K562 (cell line): ENCODE results near the gene GNG14. TPM values are rescaled to one million over a fixed set of nuclear protein-coding genes. Genes with fewer than 3 reads are reported as not detected.
A peak's percentile ranks its signal among the peaks of the same experiment; 100 is the strongest.

Experiments used
- CBFA2T3 ChIP-seq: fragments of 450-650 bp; IDR thresholded peaks from 2 replicates; pipeline ENCODE4 v1.6.1; 2017
- CEBPG ChIP-seq, 3 experiments: fragments of 200-800 bp in 1 of 3; sonication (Bioruptor generic) in 1 of 3; sonication (generic) in 1 of 3; formaldehyde crosslinking in 1 of 3; IDR thresholded peaks in 2 of 3; conservative IDR thresholded peaks in 1 of 3; 2 replicates each; pipeline versions ENCODE4 v1.6.1 to v1.8.0; 2016 to 2022; ENCODE audit warnings: missing compliant biosample characterization in 2 of 3, missing genetic modification characterization in 2 of 3, mild to moderate bottlenecking in 1 of 3, missing genetic modification reagents in 1 of 3
- GATAD2B ChIP-seq: fragments of 450-650 bp; IDR thresholded peaks from 2 replicates; pipeline ENCODE4 v1.6.1; 2017; ENCODE audit warnings: mild to moderate bottlenecking, borderline replicate concordance
- PCBP1 ChIP-seq: fragments of 200-400 bp; formaldehyde crosslinking; IDR thresholded peaks from 2 replicates; pipeline ENCODE4 v1.6.1; 2018; ENCODE audit warnings: mild to moderate bottlenecking, low read depth, low read length; ENCODE audit not compliant: poor library complexity, severe bottlenecking
- POLR2H ChIP-seq: IDR thresholded peaks from 2 replicates; pipeline ENCODE4 v1.6.1; 2016; ENCODE audit warnings: missing genetic modification characterization, low read depth, mild to moderate bottlenecking, control low read depth, missing compliant biosample characterization, moderate library complexity
- POU5F1 ChIP-seq: fragments of 150-350 bp; IDR thresholded peaks from 2 replicates; pipeline ENCODE4 v1.6.1; 2014; ENCODE audit warnings: borderline replicate concordance, low read length, low read depth, mild to moderate bottlenecking; ENCODE audit not compliant: partially characterized antibody
- PRPF4 ChIP-seq: fragments of 200-400 bp; formaldehyde crosslinking; IDR thresholded peaks from one replicate; pipeline ENCODE4 v1.6.1; 2017; ENCODE audit warnings: low read length, low read depth, mild to moderate bottlenecking; ENCODE audit not compliant: insufficient read depth, poor library complexity, severe bottlenecking
- SMAD3 ChIP-seq: fragments of 450-650 bp; formaldehyde crosslinking; conservative IDR thresholded peaks from 2 replicates; pipeline ENCODE4 v1.4.0; 2020; ENCODE audit warnings: mild to moderate bottlenecking
- SMARCB1 ChIP-seq: IDR thresholded peaks from 2 replicates; pipeline ENCODE4 v1.6.1; 2011; ENCODE audit warnings: improper control_type of control experiment, low read depth; ENCODE audit not compliant: insufficient read length
- SMARCE1 ChIP-seq: fragments of 450-650 bp; IDR thresholded peaks from 2 replicates; pipeline ENCODE4 v1.7.1; 2016; ENCODE audit warnings: mild to moderate bottlenecking
- ZBTB9 ChIP-seq: fragments of 450-650 bp; formaldehyde crosslinking; IDR thresholded peaks from 2 replicates; pipeline ENCODE4 v1.4.0; 2020; ENCODE audit warnings: mild to moderate bottlenecking, moderate library complexity
- ZC3H8 ChIP-seq: fragments of 450-650 bp; IDR thresholded peaks from 2 replicates; pipeline ENCODE4 v1.6.1; 2017
- ZFPM2 ChIP-seq: fragments of 250-450 bp; sonication (Bioruptor Pico); IDR thresholded peaks from 2 replicates; pipeline ENCODE4 v1.5.1; 2022; ENCODE audit warnings: mild to moderate bottlenecking
- polyA plus RNA-seq, 8 experiments: library from polyadenylated mRNA; depleted of rRNA in 4 of 8; stranded (reverse) in 5 of 8; unstranded in 3 of 8; fragments of >200 nt; fragmentation: Nextera tagmentation in 2 of 8; fragmentation: Illumina TruSeq in 1 of 8; extraction: Ambion mirVana in 2 of 8; extraction: Trizol in 1 of 8; gene quantifications; 2 replicates each; pipeline versions ENCODE4 v1.2.1 to v1.2.3, GENCODE V29; 2011 to 2014; ENCODE audit warnings: inconsistent platforms in 1 of 8, missing spikeins in 1 of 8
- total RNA-seq, 7 experiments: library from RNA; depleted of rRNA in 6 of 7; stranded (reverse); fragments of >200 nt in 6 of 7; fragmentation: Illumina TruSeq in 2 of 7; extraction: Trizol in 2 of 7; gene quantifications; 2 replicates each; pipeline versions ENCODE4 v1.2.1 to v1.2.3, GENCODE V29; 2011 to 2021; ENCODE audit warnings: low replicate concordance in 1 of 7
- TF ChIP-seq, protein P1 (sequence below): sonication (generic); formaldehyde crosslinking; IDR thresholded peaks from 2 replicates; pipeline ENCODE4 v1.8.1; 2023; ENCODE audit warnings: mild to moderate bottlenecking, missing genetic modification reagents
- TF ChIP-seq, protein P2 (sequence below): sonication (generic); formaldehyde crosslinking; IDR thresholded peaks from 2 replicates; pipeline ENCODE4 v1.8.0; 2022; ENCODE audit warnings: mild to moderate bottlenecking, missing genetic modification reagents
- TF ChIP-seq, protein P3 (sequence below): fragments of 150-350 bp; IDR thresholded peaks from 2 replicates; pipeline ENCODE4 v1.6.1; 2014; ENCODE audit warnings: low read depth, mild to moderate bottlenecking, low read length, borderline replicate concordance
- TF ChIP-seq, protein P4 (sequence below), 2 experiments: fragments of 450-650 bp; conservative IDR thresholded peaks; 2 replicates each; pipeline ENCODE4 v1.6.1; 2017; ENCODE audit warnings: mild to moderate bottlenecking in 2 of 2, moderate library complexity in 2 of 2

GNG14 gene
- total and polyA plus RNA-seq, 9 of the 15 experiments (the other 6 are each of a cell fraction or from before 2014, with no cell fraction given): not detected

- TF ChIP-seq ZBTB9 (CRISPR knock-in tag) (0 out of 2 replicates have a peak, but pooled peaks have one; percentile 35), ZFPM2 (no peak), PCBP1 (no peak), CBFA2T3 (no peak), SMARCB1 (no peak), SMARCE1 (0 out of 2 replicates have a peak, but pooled peaks have one; percentile 24), PRPF4 (no peak), SMAD3 (CRISPR knock-in tag) (no peak), POLR2H (tag) (peak; percentile 58; the same call in 1 of the 2 replicates), ZC3H8 (no peak), GATAD2B (no peak), POU5F1 (peak; percentile 33), CEBPG (CRISPR knock-in tag; IDR thresholded peaks at IDR 0.05) (no peak), CEBPG (tag; conservative IDR thresholded peaks at IDR 0.05 in 1 of 2, IDR thresholded peaks at IDR 0.05 in 1 of 2) (no peak)
- TF ChIP-seq, protein P1, sequence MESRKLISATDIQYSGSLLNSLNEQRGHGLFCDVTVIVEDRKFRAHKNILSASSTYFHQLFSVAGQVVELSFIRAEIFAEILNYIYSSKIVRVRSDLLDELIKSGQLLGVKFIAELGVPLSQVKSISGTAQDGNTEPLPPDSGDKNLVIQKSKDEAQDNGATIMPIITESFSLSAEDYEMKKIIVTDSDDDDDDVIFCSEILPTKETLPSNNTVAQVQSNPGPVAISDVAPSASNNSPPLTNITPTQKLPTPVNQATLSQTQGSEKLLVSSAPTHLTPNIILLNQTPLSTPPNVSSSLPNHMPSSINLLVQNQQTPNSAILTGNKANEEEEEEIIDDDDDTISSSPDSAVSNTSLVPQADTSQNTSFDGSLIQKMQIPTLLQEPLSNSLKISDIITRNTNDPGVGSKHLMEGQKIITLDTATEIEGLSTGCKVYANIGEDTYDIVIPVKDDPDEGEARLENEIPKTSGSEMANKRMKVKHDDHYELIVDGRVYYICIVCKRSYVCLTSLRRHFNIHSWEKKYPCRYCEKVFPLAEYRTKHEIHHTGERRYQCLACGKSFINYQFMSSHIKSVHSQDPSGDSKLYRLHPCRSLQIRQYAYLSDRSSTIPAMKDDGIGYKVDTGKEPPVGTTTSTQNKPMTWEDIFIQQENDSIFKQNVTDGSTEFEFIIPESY: no peak
- TF ChIP-seq, protein P2, sequence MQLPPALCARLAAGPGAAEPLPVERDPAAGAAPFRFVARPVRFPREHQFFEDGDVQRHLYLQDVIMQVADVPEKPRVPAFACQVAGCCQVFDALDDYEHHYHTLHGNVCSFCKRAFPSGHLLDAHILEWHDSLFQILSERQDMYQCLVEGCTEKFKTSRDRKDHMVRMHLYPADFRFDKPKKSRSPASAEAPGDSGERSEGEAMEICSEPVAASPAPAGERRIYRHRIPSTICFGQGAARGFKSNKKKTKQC (CRISPR knock-in tag): peak; percentile 49; the same call in 1 of the 2 replicates
- TF ChIP-seq, protein P3, sequence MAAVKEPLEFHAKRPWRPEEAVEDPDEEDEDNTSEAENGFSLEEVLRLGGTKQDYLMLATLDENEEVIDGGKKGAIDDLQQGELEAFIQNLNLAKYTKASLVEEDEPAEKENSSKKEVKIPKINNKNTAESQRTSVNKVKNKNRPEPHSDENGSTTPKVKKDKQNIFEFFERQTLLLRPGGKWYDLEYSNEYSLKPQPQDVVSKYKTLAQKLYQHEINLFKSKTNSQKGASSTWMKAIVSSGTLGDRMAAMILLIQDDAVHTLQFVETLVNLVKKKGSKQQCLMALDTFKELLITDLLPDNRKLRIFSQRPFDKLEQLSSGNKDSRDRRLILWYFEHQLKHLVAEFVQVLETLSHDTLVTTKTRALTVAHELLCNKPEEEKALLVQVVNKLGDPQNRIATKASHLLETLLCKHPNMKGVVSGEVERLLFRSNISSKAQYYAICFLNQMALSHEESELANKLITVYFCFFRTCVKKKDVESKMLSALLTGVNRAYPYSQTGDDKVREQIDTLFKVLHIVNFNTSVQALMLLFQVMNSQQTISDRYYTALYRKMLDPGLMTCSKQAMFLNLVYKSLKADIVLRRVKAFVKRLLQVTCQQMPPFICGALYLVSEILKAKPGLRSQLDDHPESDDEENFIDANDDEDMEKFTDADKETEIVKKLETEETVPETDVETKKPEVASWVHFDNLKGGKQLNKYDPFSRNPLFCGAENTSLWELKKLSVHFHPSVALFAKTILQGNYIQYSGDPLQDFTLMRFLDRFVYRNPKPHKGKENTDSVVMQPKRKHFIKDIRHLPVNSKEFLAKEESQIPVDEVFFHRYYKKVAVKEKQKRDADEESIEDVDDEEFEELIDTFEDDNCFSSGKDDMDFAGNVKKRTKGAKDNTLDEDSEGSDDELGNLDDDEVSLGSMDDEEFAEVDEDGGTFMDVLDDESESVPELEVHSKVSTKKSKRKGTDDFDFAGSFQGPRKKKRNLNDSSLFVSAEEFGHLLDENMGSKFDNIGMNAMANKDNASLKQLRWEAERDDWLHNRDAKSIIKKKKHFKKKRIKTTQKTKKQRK: peak; percentile 87; the same call in 1 of the 2 replicates
- TF ChIP-seq, protein P4, sequence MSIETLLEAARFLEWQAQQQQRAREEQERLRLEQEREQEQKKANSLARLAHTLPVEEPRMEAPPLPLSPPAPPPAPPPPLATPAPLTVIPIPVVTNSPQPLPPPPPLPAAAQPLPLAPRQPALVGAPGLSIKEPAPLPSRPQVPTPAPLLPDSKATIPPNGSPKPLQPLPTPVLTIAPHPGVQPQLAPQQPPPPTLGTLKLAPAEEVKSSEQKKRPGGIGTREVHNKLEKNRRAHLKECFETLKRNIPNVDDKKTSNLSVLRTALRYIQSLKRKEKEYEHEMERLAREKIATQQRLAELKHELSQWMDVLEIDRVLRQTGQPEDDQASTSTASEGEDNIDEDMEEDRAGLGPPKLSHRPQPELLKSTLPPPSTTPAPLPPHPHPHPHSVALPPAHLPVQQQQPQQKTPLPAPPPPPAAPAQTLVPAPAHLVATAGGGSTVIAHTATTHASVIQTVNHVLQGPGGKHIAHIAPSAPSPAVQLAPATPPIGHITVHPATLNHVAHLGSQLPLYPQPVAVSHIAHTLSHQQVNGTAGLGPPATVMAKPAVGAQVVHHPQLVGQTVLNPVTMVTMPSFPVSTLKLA (conservative IDR thresholded peaks at IDR 0.05): peak; percentile 93 to 96
Observed at GRCh38 chr19:12736995-12737834, 49.4 kb downstream of the GNG14 start, which contains the start of gene GET3 (continued).
